RPMI7951 (cell line): ENCODE data around the gene ATOSA. TPM values are rescaled to one million over a fixed set of nuclear protein-coding genes. Genes with fewer than 3 reads are reported as not detected.

Source experiments
- DNase-seq: peaks from one replicate; pipeline ENCODE4 v3.0.0-alpha.2; 2012; ENCODE audit warnings: low read depth
- total RNA-seq: library from RNA; depleted of rRNA; stranded (reverse); fragments of >200 nt; shearing (Covaris generic); gene quantifications from 2 replicates; pipeline ENCODE4 v1.2.3, GENCODE V29; 2014

Gene ATOSA
- total RNA-seq, 1 experiment from 2014 or later, result 11.4 TPM

DNA sequence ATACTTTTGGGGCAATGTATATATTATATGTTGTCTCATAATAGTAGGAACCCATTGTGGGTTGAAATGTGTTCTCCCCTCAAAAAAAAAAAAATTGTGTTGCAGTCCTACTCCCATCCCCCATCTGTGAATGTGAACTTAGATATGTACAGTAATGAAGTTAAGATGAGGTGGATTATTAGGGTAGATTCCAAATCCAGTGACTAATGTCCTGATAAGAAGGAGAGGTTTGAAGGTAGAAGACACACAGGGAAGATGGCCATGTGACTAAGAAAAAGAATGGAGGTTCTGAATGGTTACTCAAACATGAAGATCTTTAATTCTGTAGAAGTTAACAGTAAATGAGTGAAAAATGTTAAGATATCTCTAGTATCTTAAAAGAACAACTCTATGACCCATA lies 3.0 kb upstream of the ATOSA start:
- DNase-seq, result no peak

DNA sequence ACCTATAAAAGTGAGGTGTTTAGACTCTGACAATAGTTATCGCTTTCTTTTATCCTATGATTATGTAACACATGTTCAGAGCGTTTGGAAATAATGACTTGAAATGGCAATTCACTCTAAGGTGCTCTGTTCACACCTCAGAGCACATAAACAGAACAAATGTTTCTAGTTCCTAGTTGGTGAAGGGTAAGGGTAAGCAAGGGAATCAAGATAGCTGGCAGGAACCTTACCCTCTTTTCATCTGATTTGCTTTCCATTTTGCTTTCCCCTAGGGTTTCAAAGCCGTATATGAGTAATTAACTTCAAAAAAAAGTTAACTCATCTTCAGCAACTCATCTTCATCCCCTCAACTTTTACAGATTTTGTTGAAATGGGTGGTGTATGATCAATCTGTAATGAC lies 2.3 kb upstream of the ATOSA start:
- no peak for DNase-seq

DNA sequence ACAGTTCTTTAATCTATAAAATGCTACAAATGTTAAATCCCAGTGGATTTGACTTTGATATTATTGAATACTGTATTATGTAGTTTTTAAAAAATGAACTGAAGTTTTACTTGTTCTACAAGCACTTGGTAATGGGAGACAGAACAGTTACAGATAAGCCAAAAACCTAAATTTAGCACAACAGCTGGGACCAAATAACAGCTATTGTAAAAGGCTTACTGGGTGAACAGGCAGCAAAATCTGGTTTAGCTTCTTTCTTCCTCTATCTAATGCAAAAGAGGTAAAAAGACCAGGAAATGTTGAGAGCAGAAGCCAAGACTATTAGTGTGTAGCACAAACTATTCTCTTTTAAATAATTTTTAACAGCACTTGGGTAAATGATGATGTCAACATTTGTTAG lies 1.6 kb upstream of the ATOSA start:
- no peak for DNase-seq

DNA sequence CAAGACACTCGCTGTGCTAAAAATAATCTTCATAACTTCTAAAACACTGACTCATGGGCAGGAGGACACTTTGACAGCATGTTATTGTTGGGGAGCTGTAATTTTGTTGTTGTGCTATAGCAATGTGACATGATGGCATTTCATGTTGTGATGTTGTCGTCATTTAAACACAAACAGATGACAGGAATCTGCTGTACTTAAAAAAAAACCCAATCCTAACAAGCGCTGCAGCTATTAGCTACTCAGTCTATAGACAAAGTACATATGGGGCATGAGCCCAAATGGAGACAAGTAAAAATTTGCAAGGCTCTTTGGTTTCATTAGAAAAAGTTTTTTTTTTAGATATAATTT lies 828 bp upstream of the ATOSA start:
- DNase-seq, result no peak

DNA sequence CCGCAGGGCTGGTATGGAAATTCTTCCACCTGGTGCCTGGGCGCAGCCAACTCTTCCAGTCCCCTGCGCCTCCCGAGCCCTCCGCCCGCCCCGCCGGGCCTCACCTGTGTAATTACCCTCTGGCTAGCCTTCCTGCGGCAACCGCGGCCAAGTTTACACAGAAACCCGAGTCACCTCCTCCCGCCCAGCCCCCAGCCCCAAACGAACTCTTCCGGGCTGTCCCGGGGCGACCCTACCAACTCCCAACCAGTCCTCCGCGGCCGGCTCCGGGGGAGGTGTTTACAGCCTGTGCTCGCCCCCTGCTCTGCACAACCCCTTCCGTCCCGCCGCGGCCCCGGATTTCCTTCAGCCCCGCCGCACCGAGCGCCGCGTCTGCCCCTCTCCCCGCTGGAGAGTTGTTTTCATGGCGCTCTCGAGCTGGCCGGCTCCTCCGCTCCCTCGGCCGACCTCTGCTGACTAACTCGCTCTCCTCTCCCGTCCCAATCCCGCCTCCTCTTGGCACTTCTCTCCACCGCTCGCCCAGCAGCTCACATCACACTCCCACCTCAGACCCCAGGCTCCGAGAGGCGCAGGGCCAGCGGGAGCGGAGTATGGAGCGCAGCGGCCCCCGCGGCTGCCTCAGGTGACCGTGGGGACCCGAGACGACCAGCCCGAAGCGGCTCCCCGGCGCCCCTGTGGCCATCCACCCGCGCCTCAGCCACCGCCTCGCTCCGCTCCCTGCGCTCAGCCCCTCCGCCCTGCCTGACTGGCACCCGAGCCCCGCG lies 538 bp downstream of the ATOSA start:
- peak; percentile 62 for DNase-seq

DNA sequence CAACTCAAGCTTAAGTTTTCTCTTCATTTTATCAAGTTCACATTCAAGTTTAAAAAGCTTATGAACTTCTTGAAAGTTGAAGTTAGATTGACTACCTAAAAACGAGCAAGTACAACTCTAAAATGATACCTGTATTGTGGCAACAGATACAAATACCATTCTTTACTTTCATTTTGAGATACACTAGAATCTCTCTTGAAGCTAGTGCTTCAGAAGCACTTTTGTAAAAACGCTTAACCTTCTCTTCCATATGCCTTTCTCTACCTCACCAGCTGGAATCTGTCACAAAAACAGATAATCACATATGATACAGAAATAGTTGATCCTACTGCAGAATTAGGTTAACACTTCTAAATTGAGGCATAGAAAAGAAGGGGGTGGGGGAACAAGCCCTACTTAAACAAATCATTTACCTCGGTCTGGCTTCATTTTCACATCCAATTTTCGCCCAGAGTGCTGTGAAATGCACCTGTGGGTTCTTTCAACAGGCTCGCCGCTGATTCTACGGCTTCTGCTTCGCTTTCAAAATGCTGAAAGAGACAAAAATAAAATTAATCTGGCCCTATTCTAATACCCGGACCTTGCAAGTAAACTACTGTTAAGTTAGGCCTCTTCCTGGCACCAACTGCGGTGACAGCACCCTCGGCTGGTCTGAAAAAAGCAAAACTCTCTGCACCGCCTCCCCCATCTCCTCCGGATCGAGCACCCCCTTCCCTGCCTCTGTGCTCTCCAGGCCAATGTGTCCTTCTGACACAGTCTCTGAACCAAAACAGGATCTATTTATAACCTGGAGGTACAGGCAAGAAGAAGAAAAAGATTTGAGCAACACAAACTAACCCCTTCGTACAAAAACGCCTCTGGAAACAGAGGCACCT lies 1.4 kb downstream of the ATOSA start:
- DNase-seq, result peak; percentile 63

DNA sequence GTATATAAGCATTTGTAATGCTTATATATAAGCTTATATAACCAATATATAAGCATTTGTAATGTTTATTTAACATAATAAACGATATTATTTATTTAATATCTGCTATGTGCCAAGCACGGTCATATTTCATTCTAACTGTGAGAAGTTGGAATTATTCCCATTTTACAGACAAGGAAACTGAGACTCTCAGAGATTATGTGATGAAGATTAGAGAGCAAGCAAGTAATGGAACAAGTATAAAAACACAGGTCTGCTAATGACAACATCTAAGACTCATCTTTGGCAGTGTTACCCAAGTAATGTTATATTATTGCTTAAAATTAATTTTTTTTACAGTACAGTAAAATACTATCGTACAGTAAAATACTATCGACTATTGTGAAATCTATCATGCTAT lies 4.4 kb downstream of the ATOSA start:
- DNase-seq, result no peak

DNA sequence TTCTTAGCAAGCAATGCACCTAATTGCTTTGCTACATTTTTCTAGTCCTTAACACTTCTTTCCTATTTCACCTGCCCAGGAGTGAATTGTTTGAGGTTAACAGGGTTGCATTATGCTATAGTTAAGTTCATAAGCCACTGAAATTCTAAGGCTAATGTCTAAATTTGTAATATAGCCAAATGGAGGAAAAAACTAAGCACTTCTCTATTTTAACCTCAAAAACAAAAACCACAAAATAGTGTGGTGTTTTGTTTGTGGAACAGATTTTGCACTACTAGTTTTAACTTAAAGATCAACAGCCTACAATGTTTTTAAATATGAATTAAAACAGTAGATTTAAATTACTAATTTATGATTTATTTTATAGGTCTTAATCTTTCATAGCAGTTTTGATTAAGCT lies 5.5 kb downstream of the ATOSA start:
- no peak for DNase-seq

DNA sequence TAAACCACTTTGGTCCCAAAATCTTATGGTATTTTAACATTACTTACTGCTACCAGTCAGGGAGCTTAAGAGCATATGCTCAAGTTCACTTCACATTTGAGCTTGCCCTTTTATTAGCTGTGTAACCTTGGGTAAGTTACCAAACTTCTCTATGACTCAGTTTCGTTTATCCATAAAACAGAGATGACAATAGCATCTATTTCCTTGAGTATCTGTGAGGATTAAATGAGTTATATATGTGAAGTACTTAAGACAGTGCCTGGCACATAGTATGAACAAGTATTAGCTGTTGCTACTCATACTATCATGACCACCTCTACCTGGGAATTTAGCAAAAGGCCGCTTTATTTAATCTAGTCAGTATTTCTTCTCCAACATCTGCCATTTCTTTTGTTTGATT lies 5.9 kb downstream of the ATOSA start:
- no peak for DNase-seq

DNA sequence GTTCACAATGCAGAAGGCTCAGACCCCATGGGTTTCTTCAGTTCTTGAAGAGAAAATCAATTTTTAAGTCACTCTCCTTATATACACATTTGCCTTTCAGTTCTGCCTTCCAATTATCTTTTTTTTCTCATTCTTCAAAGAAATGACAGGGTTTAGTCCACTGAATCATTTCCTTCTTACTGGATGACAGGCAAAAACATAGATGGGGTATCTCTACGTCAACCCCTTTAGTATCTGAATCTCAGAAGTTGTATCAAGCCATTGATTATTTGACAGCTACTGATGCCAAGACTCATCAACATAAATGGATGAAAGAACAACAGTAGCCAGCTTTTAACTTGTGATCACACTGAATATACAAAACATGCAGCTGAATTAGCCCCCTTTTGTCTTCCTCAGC lies 6.5 kb downstream of the ATOSA start:
- DNase-seq, result no peak

DNA sequence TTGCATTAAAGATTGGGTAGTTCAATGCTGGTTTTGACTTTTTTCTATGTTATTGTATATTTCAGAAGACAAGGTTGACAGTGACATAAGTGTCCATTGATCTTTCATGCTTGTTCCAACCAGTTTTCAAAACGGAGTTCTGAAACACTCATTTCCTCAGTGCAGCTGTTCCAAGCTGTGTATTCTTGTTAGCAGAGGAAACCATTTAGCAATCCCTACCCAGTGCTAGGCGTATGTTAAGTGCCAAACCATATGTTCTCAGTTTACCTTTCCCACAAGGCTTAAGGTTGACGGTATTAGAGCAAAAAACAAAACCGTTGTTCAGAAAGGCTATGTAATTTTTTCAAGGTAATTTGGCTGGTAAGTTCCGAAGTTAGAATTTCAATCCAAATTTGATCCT lies 9.1 kb downstream of the ATOSA start:
- DNase-seq, result no peak

DNA sequence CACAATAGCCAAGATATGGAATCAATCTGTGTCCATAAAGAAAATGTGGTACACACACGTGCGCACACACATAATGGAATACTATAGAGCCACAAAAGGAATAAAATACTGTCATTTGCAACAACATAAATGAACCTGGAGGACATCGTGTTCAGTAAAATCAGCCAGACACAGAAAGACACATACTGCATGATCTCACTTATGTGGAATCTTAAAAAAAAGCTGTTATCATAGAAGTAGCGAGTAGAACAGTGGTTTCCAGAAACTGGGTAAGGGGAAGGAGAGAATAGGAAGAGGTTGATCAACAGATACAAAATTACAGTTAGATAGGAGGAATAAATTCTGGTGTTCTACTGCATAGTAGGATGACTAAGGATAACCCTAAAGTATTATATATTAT lies 11.1 kb downstream of the ATOSA start:
- no peak for DNase-seq

DNA sequence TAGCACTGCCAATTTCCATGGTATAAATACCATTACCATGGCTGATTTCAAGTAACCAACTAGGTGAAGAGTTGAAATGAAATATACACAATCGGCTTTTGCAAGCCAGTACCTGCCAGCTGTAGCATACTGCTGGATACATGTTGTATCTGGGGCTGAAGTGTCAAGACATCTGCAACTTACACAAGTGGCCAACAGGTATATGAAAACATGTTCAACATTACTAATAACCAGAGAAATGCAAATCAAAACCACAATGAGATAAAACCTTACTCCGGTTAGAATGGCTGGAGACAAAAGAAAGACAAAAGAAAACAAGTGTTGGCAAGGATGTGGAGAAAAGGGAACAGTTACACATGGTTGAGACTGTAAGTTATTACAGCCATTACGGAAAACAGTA lies 11.6 kb downstream of the ATOSA start:
- no peak for DNase-seq

DNA sequence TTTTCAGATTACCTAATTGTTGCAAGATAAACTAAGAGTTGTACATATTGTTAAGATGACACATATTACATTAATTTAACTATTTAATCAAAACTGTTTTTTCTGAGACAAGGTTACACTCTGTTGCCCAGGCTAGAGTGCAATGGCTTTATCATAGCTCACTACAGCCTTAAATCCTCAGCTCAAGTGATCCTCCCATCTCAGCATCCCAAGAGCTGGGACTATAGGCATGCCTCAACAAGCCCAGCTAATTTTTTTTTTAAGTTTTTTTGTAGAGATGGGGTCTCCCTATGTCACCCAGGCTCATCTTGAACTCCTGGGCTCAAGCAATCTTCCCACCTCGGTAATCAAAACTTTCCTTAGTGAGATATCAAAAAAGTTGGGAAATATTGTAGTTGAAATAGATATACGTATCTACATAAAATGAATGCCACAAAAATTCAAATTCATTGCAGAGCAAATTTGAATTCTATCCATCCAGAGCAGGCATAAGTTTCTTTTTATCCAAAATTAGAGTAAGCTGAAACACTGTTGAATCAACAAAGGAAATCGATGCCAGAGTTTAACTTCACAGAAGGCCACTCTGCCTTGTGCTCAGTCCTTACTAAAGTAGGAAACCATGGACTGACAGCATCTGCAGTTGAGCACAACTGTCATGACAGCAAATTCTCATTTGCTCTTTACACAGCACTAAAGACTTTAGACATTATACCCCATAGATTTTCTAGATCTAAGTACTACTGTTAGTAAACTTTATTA lies 15.5 kb downstream of the ATOSA start:
- no peak for DNase-seq

DNA sequence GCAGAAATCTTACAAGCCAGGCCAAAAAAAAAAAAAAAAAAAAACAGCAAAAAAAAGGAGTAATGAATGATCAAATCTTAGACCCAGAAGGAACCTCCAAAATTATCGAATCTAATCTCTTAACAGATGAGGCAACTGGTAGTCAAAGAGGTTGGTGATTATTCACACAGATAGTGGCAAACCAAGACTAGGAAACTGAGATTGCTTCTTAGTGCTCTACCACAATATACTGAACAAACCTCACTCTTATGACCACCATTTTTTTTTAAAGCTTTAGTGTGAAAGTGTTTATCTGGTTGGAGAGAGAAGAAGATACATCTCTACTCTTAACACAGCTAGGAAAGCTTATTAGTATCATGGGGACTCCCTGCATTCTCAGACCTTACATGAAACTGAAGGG lies 17.3 kb downstream of the ATOSA start:
- DNase-seq, result no peak

DNA sequence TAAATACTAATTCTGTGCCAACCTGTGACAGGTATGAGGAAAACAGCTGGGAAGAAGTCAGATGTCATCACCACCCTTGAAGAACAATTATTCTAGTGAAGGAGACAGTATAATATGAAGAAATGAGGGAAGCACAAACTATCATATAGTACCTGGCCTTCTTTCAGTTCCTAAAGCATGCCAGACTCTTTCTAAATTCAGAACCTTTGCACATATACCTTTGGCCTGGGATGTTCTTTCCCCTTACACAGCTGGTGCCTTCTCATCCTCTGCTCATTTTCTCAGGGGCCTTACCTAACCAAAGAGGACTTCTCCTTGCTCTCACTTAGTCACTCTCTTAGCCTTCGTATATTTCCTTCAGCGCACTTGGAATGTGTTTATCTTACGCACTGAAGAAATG lies 19.0 kb downstream of the ATOSA start:
- no peak for DNase-seq

DNA sequence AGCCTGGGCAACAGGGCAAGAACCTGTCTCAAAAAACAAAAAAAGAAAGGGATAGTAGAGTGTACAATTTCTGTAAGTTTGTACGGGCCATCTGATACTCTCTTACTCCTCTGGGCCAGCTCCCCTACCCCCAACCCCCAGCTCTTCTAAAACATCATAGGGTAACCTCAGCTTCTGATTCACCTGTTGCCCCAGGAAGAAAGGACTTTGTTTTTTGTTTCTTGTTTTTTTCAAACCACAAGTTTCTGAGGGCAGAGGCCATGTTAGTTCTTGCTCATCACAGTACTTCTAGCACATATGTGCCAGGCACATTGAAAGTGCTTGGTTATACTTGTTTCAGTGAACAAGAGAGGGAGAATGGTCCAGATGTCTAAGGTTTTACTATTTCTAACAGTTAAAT lies 20.2 kb downstream of the ATOSA start:
- no peak for DNase-seq

DNA sequence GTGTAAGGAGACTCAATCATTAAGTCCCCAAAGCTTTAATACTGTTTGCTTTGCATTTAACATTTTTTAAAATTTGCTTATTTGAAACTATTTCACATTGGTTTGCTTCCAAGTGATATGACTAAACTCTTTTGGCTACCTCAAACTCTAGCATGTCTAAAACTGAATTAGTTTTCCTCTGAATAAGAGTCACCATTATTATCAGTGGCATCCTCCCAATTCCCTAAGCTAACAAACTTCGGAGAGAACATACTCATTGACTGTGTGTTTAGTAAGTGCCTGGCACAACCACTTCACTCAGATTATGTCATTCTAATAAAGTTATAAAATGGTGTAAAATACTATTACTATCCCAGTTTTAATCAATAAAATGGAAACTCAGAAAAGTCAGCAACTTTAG lies 21.9 kb downstream of the ATOSA start:
- DNase-seq, result peak; percentile 41

DNA sequence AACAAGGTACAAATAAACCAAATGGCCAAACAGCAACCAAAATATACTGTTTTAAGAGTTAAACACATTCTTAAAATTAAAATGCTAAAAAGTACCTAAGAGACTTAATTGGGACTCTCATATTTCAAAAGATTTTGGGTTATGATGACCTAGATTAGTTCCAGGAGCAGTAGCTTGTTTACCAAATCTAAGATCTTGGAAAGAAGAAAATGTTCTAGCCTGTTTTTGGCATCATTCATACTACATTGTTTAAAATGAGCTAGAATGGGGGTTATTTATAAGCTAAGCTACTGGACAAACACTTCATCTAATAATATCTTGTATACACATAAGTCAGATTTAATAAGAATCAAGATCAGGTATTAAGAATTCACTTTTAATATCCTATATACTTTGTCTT lies 22.8 kb downstream of the ATOSA start:
- DNase-seq, result no peak

DNA sequence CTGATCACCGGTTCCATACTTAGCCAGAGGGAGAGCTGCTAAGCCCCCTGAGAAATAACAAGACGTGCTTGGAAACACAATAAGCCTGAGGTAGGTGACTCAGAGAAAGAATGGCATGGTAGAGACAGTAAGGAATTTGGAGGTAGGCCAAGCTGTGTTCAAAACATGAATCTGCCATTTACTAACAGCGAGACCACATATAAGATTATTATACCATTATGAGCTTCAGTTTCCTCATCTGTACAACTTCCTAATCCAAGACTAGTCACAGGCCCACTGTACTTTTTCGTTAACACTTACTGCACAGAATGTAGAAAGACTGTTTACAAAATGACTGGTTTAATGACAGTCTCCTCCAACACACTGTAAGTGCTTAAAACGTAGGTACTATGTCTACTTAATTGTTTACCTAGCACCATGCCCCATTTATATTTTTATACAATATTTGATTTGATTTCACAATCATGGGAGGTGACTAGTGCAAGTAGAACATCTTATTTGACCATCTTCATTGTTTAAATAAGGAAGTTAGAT lies 25.7 kb downstream of the ATOSA start:
- DNase-seq, result peak; percentile 92

DNA sequence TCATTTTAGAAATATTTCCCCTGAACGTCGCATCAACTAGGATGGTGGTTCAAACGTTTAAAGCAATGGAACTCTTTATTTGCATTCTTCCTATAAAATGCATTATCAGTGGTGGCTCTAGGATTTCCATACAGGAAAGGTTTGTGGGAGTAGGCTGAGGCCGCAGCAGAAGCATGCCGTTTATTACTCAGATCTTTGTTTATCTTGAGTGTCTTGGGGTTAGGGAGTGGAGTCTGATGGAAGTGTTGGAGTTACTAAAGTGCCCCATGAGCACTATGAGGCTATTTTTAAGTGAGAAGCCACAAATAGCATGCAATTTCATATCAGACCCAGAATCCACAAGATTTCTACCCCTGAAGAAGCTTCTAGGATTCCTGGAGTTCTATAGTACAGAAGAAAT lies 26.2 kb downstream of the ATOSA start:
- DNase-seq, result peak; percentile 72

DNA sequence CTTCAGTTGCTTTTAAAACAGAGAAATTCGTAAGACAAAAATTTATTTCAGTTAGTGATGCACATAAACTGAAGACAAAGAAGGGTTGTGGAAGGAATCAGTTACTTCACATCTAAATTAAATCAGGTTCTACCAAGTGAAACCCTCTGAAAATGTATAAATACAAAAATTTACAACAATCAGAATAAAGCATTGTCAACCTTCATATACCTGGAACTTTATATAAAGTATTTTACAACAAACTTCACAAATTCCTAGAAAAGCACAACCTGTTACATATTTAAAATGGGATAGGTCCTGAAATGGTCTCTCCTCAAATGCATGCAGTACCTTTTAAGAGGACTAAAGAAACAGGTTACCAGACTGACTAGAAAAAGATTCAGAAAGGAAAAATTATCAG lies 26.9 kb downstream of the ATOSA start:
- no peak for DNase-seq
